Measurements from ENCODE around the gene MAFB.

Gene MAFB

GRCh38 chr20:40635971-40636370, 53.1 kb downstream of the MAFB start:
- DNase-seq (ENCODE audit: insufficient read length, low spot score) (no peak), FAIRE-seq (no peak)
- no peak for TF ChIP-seq CTCF (IDR thresholded peaks at IDR 0.05; ENCODE audit: insufficient read depth, missing control alignments)

All from D721Med (cell line).